DMS79 treated with DMSO at 0.1 percent for 48 hours (cell line): ENCODE results near the gene CRYBA2.

Source experiments
- DNase-seq: peaks from one replicate; lab custom pipeline; 2025; lab: John Stamatoyannopoulos, UW

The CRYBA2 gene

GRCh38 chr2:218956039-218956438, 37.2 kb downstream of the CRYBA2 start:
- no peak for DNase-seq

DNA sequence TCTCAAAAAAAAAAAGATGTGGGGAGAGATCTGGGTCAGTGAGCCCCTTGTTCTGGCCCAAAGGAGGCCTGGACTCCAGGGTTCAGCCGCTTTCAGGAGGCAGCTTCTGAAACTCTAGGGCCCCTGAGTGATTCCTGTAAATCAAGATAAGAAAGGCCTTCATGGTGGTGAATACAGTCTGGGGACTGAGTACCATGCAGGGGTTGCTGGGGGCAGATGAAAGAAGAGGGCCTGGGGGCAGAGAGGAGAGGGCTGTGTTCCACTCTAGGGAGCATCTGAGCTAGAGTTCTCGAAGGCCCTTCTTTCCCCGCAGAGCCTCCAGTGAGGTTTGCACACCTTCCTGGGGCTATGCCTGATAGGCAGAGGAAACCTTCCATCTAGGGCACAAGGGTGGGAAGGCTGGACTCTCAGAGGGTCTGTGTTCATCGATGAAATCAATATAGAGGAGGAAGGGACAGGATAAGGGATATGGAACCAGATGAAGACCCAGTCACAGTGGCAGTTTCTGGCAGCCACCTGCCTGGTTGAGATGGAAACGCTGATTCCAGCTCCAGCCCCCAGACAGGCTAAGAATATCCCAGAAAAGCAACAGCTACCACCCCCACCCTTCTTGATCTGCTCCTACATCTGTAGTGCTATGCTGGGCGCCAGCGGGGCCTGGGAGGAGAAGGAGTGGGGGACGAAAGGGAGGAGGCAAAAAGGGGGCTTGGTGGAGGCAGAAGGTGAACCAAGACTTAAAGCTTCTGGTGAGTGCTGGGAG, 38.5 kb downstream of the CRYBA2 start:
- no peak for DNase-seq

DNA sequence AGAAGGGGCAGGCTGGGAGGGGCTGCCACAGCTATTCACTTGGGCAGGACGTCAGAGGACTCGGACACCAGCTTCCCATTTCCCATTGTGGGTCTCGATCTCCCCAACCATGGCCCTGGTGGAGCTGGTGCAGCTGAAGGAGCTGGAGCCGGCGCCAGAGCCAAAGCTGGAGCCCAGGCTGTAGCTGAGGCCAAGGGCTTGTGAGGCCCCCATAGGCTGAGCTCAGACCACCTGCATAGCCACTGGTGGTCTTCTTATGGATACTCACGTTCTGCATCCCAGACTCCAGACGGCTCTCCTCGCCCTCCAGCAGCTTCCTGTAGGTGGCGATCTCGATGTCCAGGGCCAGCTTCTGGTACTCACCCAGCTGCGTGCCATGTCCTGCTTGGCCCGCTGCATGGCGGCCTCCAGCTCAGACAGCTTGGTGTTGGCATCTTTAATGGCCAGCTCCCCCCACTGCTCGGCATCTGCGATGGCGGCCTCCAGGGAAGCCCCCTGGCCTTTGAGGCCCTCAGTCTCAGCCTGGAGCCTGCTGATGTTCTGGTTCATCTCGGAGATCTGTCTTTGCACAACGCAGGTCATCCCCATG, 39.8 kb downstream of the CRYBA2 start:
- no peak for DNase-seq

GRCh38 chr2:218952160-218952559, 41.1 kb downstream of the CRYBA2 start:
- DNase-seq: no peak

- DNase-seq: no peak
These were observed 46.6 kb downstream of the CRYBA2 start for GRCh38 chr2:218946621-218947020.

DNA sequence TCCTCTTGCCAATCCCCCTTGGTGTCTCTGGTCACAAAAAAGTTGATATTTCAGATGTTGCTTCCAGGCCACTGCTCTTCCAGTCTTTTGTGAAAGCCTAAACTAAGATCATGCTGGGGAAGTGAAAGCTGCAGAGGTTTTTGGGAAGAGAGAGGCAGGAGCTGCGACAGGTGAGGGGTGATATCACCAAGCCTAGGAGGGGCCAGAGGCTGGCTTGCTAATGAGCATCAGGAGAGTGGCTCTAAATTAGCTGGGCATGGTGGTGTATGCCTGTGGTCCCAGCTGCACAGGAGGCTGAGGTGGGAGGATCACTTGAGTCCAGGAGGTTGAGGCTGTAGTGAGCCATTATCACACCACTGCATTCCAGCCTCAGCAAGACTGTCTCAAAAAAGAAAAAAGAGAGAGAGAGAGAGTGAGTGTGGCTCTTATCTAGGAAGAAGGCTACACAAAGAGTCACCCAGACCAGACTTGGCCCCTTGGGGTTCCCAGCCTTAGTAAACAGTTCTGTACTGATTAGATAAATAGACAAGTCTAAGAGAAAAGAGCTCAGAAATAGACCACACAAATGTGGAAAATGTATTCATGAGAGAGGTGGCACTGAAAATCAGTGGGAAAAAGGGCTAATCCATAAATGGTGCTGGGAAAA, 48.3 kb downstream of the CRYBA2 start:
- DNase-seq: no peak
